ENCODE data around the gene KIF1A. TPM values are rescaled to one million over a fixed set of nuclear protein-coding genes. Genes with fewer than 3 reads are reported as not detected.

Gene KIF1A
- total RNA-seq, 3 donors from 2014 or later = 1.5 to 17.2 (median 1.9) TPM

DNA sequence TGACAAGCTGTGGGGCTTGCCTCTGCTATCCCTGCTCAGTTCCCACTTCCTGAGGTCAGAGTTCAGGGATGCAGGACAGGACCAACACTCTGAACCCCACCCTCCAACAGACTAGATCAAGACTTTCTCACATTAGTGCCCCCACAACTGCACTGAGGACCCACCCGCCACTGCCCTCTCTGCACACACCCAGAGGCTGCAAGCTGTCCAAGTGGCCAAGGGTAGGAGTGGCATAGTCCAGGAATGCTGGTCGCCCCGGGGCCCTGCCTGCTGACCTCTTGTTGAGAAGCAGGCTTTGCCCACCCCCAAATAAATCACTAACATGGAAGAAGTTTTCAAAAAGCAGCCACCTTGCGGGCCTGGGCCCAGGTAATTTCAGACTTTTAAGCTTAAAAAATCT, 5.5 kb upstream of the KIF1A start:
- ATAC-seq (no peak), DNase-seq (no peak)
- Histone ChIP-seq H3K9me3 (no peaks in the 10 kb centered on the region), H3K4me1 (ENCODE audit: low read depth) (peaks cover 1% of the 10 kb centered on the region), H3K36me3 (ENCODE audit: low read depth) (no peaks in the 10 kb centered on the region), H3K4me3 (no peak overlapping the region)
- intact Hi-C loops (cut with DNase I, micrococcal nuclease) = no loop called here
- TF ChIP-seq, protein P1, sequence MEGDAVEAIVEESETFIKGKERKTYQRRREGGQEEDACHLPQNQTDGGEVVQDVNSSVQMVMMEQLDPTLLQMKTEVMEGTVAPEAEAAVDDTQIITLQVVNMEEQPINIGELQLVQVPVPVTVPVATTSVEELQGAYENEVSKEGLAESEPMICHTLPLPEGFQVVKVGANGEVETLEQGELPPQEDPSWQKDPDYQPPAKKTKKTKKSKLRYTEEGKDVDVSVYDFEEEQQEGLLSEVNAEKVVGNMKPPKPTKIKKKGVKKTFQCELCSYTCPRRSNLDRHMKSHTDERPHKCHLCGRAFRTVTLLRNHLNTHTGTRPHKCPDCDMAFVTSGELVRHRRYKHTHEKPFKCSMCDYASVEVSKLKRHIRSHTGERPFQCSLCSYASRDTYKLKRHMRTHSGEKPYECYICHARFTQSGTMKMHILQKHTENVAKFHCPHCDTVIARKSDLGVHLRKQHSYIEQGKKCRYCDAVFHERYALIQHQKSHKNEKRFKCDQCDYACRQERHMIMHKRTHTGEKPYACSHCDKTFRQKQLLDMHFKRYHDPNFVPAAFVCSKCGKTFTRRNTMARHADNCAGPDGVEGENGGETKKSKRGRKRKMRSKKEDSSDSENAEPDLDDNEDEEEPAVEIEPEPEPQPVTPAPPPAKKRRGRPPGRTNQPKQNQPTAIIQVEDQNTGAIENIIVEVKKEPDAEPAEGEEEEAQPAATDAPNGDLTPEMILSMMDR (IDR thresholded peaks at IDR 0.05) = no peak

DNA sequence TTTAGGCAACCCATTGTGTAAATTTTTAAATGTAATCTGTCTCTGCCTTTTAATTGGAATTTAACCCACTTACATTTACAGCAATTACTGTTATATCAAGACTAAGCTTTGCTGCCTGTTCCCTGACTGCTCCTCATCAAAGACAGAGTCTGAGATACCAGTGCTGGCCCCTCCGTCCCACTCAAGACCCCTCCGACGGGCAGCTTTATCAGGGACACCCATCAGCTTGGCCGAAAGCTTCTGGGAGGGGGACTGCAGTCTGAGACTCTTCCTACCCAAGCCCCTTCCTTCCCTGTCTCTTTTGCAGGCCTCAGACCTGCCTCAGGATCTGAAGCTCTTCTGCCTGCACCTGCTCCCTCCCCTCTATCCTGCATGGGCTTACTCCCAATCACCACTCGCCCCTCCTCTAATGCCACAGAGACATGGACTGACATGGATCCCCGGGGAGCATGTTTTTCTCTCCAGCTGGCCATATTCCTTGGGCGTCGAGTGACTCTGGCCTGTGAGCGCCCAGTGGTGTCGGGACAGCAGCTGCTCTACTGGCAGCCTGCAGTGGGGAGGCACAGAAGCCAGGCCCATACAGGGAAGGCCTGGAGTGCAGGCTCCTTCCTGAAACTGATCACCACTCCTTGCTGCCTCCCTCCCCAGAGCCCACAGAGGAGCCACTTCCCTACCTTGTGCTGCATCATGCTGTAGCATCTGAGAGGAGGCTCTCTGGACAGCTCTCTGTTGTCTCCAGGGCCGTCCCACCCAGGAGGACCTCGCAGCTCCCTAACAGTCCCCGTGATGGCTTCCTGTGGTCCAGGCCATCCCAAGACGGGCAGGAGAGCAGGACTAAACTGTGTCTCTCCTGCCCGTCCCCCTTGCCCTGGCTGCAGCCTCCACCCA, 3.7 kb upstream of the KIF1A start:
- TF ChIP-seq, protein P1 (IDR thresholded peaks at IDR 0.05) = no peak
- H3K36me3 ChIP-seq (ENCODE audit: low read depth) = no peaks in the 10 kb centered on the region
- no peak overlapping the region for H3K4me3 ChIP-seq
- DNase-seq (no peak), ATAC-seq (no peak)
- intact Hi-C loops (cut with DNase I, micrococcal nuclease) = no loop called here
- peaks cover 10% of the 10 kb centered on the region for H3K4me1 ChIP-seq (ENCODE audit: low read depth)
- no peaks in the 10 kb centered on the region for H3K9me3 ChIP-seq

DNA sequence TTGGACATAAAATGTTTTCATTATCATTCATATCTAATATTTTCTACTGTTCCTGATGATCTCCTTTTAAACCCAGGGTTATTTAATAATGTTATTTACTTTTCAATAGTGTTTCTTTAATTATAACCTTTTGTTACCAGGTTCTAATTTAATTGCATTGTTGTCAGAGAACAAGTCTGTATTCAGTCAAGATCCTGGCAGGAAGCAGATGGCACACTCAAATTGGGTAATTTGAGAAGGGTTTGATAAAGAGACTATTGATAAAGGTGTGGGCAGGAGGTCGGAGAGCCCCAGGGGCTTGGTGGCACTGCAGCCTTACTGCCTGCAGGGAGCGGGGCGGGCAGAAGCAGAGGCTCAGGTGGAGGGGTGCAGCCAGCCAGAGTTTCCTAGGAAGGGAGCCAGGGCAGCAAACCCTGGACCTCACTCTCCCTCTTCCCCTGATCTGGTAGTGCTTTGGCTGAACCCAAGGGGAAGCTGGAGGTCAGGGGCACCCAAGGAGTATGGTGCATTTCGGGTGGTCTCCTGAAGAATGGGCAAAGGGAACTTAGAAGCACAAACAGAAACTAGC, 2.3 kb upstream of the KIF1A start:
- Histone ChIP-seq H3K4me3 (no peak overlapping the region), H3K4me1 (ENCODE audit: low read depth) (peaks cover 10% of the 10 kb centered on the region), H3K9me3 (no peaks in the 10 kb centered on the region), H3K36me3 (ENCODE audit: low read depth) (no peaks in the 10 kb centered on the region)
- intact Hi-C loops (cut with DNase I, micrococcal nuclease) = no loop called here
- ATAC-seq (no peak), DNase-seq (no peak)
- TF ChIP-seq, protein P1 (IDR thresholded peaks at IDR 0.05) = no peak

DNA sequence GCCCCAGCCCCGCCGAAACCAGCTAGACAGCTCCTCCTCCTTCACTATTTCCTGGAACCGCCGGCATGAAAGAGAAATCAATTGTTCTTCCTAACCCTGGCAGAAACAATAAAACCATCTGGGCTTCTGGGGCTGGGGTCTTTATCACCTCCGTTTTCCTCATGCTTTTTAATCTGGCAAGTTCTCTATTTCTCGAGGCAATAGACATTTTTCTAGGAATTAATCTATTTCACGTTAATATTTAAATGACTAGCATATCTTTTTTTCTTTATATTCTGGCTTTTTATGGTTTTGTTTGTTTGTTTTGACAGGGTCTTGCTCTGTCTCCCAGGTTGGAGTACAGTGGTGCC, 1.4 kb upstream of the KIF1A start:
- DNase-seq = no peak
- H3K4me3 ChIP-seq = no peak overlapping the region
- intact Hi-C loops (cut with DNase I, micrococcal nuclease) = no loop called here

DNA sequence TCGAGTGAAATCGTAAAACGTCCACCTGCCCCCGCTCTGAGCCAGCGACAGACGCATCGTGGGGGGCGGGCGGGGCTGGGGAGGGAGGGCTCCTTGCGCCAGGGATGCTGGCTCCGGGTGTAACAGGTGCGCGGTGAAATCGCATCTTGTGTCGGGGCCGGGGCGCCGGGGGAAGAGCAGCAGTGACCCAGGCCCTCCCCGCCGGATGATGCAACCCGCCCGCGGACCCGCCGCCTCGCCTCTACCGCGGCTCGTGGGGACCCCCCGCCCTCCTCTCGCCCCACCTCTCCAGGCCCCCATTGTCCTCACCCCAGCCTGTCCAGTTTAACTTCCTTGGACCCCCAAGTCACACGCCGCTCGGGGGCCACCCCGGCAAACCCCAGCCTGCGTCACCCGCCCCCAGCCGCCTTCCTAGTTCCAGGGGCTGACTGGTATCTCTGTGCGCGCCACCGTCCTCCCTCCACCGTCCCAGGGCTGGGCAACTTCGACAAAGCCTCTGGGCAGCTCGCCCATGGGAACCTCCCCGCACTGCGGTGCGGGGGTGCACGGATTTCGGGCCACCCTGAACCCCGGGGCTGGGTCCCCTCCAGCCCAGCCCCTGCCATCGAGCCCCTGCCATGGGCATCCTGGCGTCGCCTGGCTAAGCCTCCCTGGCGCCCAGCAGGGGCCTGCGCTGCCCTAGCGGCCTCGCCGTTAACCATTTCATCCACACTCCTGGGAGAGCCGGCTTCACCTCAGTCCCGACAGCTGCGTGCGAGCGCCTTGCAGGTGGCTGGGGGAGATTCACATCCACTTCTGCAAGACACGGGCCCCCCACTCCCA, 799 bp upstream of the KIF1A start:
- Histone ChIP-seq H3K36me3 (ENCODE audit: low read depth) (no peaks in the 10 kb centered on the region), H3K4me3 (no peak overlapping the region), H3K9me3 (no peaks in the 10 kb centered on the region), H3K4me1 (ENCODE audit: low read depth) (peaks cover 10% of the 10 kb centered on the region)
- intact Hi-C loops (cut with DNase I, micrococcal nuclease) = no loop called here
- DNase-seq (no peak), ATAC-seq (no peak)
- TF ChIP-seq, protein P1 (IDR thresholded peaks at IDR 0.05) = no peak

More for the DNA sequence above, 1.4 kb upstream of the KIF1A start:
- TF ChIP-seq, protein P1 (IDR thresholded peaks at IDR 0.05) = no peak
- Histone ChIP-seq H3K36me3 (ENCODE audit: low read depth) (no peaks in the 10 kb centered on the region), H3K4me1 (ENCODE audit: low read depth) (peaks cover 10% of the 10 kb centered on the region), H3K9me3 (no peaks in the 10 kb centered on the region)
- ATAC-seq = no peak
